Stimulated activated CD8-positive, alpha-beta memory T cell treated with anti-CD3 and anti-CD28 coated beads, Interleukin-12 subunit alpha, Interleukin-12 subunit beta, amount 100 ng/mL, for 24 hours (primary cell): ENCODE measurements around the gene IGF2R.

Source experiments
- DNase-seq: peaks from one replicate; pipeline ENCODE4 v3.0.0-alpha.2; 2020; ENCODE audit errors: extremely low read depth

Gene IGF2R

GRCh38 chr6:160028487-160029275 lies 59.8 kb downstream of the IGF2R start:
- no peak for DNase-seq

GRCh38 chr6:160029525-160029924 lies 60.6 kb downstream of the IGF2R start:
- no peak for DNase-seq

GRCh38 chr6:160030103-160030502 lies 61.2 kb downstream of the IGF2R start:
- DNase-seq, result no peak

- DNase-seq, result no peak
Measured at GRCh38 chr6:160031442-160031841, 62.6 kb downstream of the IGF2R start.

GRCh38 chr6:160031871-160032270 lies 63.0 kb downstream of the IGF2R start:
- no peak for DNase-seq

- no peak for DNase-seq
Measured at GRCh38 chr6:160032538-160032937, 63.7 kb downstream of the IGF2R start.

- DNase-seq, result no peak
Measured at GRCh38 chr6:160034036-160034930, 65.4 kb downstream of the IGF2R start.

- no peak for DNase-seq
Measured at GRCh38 chr6:160035241-160035640, 66.4 kb downstream of the IGF2R start.

- DNase-seq, result no peak
Measured at GRCh38 chr6:160035693-160036330, 66.9 kb downstream of the IGF2R start.

GRCh38 chr6:160036331-160036695 lies 67.4 kb downstream of the IGF2R start:
- no peak for DNase-seq

- DNase-seq, result no peak
Measured at GRCh38 chr6:160036790-160037206, 67.9 kb downstream of the IGF2R start.

GRCh38 chr6:160038479-160038878 lies 69.6 kb downstream of the IGF2R start:
- no peak for DNase-seq

GRCh38 chr6:160039441-160039840 lies 70.6 kb downstream of the IGF2R start:
- no peak for DNase-seq

GRCh38 chr6:160040055-160040454 lies 71.2 kb downstream of the IGF2R start:
- DNase-seq, result no peak

GRCh38 chr6:160040527-160041264 lies 71.8 kb downstream of the IGF2R start:
- no peak for DNase-seq

- DNase-seq, result no peak
Measured at GRCh38 chr6:160041608-160042007, 72.7 kb downstream of the IGF2R start.

- no peak for DNase-seq
Measured at GRCh38 chr6:160042014-160042773, 73.3 kb downstream of the IGF2R start.

GRCh38 chr6:160042788-160043301 lies 74.0 kb downstream of the IGF2R start:
- no peak for DNase-seq

- DNase-seq, result no peak
Measured at GRCh38 chr6:160043784-160044183, 74.9 kb downstream of the IGF2R start.

GRCh38 chr6:160044687-160045086 lies 75.8 kb downstream of the IGF2R start:
- DNase-seq, result no peak

- DNase-seq, result no peak
Measured at GRCh38 chr6:160048471-160048870, 79.6 kb downstream of the IGF2R start.
